HUES48 (cell line): ENCODE measurements around the gene CRYGA.

ENCODE experiments used
- H3K27ac ChIP-seq: one replicate; pipeline ENCODE4 v1.7.0; 2013; ENCODE audit warnings: low read depth, low read length, inconsistent platforms
- H3K27me3 ChIP-seq: 2 replicates; pipeline ENCODE4 v1.6.1; 2013; ENCODE audit warnings: mild to moderate bottlenecking, low read length; ENCODE audit not compliant: control insufficient read depth, insufficient read depth
- H3K36me3 ChIP-seq: 2 replicates; pipeline ENCODE4 v1.6.1; 2013; ENCODE audit warnings: low read length; ENCODE audit not compliant: control insufficient read depth, insufficient read depth
- H3K4me1 ChIP-seq: 2 replicates; pipeline ENCODE4 v1.6.1; 2013; ENCODE audit warnings: mild to moderate bottlenecking, low read length; ENCODE audit not compliant: control insufficient read depth, insufficient read depth
- H3K4me3 ChIP-seq: 2 replicates; pipeline ENCODE4 v1.5.1; 2013; ENCODE audit warnings: mild to moderate bottlenecking, low read depth, low read length
- H3K9ac ChIP-seq: 2 replicates; pipeline ENCODE4 v1.6.1; 2013; ENCODE audit warnings: mild to moderate bottlenecking, low read depth, low read length, moderate library complexity
- H3K9me3 ChIP-seq: 2 replicates; pipeline ENCODE4 v1.6.1; 2013; ENCODE audit warnings: low read length; ENCODE audit not compliant: control insufficient read depth, insufficient read depth

The CRYGA gene

DNA sequence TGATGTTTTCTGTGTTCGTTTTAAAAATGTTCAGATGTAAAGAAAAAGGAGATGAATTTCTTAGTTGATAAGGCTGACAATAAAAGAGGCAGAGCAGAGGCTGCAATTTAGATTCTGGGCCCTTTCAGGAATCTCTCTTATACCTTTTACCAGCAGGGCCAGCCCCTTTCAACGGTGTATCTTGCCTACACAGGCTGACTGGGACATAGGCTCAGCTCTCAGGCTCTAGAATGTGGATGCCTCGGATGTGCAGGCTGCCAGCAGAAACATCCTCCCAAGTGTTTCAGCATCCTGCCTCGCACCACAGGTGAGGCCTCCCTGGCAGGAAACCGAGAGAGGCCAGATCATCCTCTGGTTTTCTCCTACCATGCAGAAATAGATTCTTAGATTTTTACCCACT, 23.1 kb upstream of the CRYGA start:
- no peaks in the 10 kb centered on the region for H3K27me3 ChIP-seq
- no peaks in the 10 kb centered on the region for H3K9me3 ChIP-seq
- no peak overlapping the region for H3K4me3 ChIP-seq
- H3K27ac ChIP-seq = no peak overlapping the region
- H3K4me1 ChIP-seq = peaks cover 47% of the 10 kb centered on the region
- H3K36me3 ChIP-seq = no peaks in the 10 kb centered on the region
- no peak overlapping the region for H3K9ac ChIP-seq

DNA sequence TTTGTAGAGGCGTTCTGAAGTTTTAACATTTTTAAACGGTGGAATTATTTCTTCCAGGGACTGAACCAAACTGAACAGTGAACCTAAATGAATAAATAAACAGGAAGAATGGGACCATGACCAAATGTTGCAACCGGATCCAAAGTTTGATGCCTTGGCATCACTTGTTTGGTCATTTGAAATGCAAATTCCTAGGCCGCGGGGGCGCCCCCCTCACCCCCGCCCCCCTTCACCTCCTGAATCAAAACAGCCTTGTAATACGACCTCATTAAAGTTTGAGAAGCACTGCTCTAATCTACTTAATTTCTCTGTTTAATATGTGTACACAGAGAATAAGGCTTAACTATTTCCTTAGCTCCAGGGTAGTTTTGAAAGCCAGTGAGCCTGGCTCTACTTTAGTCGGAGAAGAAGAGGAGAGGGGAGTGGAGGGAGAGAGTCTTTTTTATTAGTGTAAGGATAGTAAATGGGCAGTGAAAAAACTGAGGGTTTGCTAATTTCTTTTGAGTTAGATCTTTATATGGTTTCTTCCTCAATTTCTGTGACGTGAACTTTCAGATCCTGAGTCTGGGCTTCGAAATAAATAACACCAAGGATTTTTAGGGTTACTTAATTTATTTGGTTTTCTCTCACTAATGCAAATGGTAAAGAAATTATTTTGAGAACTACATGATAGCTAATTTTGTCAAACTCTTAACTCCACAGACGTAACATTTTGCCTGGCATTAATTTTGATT, 20.8 kb upstream of the CRYGA start:
- Histone ChIP-seq H3K9me3 (no peaks in the 10 kb centered on the region), H3K4me1 (peaks cover 41% of the 10 kb centered on the region), H3K9ac (peak overlapping the region; percentile 8; the same call in 1 of the 2 replicates), H3K27ac (no peak overlapping the region), H3K27me3 (no peaks in the 10 kb centered on the region), H3K36me3 (no peaks in the 10 kb centered on the region), H3K4me3 (peak overlapping the region; percentile 61)

GRCh38 chr2:208183526-208183925, 20.1 kb upstream of the CRYGA start:
- no peaks in the 10 kb centered on the region for H3K27me3 ChIP-seq
- no peaks in the 10 kb centered on the region for H3K36me3 ChIP-seq
- no peak overlapping the region for H3K27ac ChIP-seq
- no peaks in the 10 kb centered on the region for H3K9me3 ChIP-seq
- peak overlapping the region; percentile 61 for H3K4me3 ChIP-seq
- peak overlapping the region; percentile 8; the same call in 1 of the 2 replicates for H3K9ac ChIP-seq
- H3K4me1 ChIP-seq = peaks cover 42% of the 10 kb centered on the region

DNA sequence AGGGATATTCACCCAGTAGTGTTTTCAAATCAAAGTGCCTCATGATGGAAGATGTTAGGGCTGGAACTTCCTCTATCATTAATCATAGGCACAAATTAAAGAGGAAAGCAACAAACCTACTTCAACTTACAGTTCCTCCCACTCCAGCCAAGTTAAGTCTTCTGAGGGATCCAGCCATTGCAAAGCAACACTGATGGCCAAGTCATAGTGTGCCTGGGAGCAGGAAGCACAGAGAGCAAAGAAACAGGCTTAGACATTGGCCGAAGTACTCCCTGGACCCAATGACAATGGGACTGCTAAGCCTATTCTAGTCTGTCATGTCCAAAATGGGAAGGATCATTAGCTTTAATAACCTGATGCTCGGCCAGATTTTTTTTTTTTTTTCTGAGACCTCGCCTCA, 19.4 kb upstream of the CRYGA start:
- H3K4me1 ChIP-seq = peaks cover 40% of the 10 kb centered on the region
- no peaks in the 10 kb centered on the region for H3K9me3 ChIP-seq
- H3K27me3 ChIP-seq = no peaks in the 10 kb centered on the region
- H3K36me3 ChIP-seq = no peaks in the 10 kb centered on the region
- no peak overlapping the region for H3K27ac ChIP-seq
- H3K9ac ChIP-seq = no peak overlapping the region
- H3K4me3 ChIP-seq = no peak overlapping the region

DNA sequence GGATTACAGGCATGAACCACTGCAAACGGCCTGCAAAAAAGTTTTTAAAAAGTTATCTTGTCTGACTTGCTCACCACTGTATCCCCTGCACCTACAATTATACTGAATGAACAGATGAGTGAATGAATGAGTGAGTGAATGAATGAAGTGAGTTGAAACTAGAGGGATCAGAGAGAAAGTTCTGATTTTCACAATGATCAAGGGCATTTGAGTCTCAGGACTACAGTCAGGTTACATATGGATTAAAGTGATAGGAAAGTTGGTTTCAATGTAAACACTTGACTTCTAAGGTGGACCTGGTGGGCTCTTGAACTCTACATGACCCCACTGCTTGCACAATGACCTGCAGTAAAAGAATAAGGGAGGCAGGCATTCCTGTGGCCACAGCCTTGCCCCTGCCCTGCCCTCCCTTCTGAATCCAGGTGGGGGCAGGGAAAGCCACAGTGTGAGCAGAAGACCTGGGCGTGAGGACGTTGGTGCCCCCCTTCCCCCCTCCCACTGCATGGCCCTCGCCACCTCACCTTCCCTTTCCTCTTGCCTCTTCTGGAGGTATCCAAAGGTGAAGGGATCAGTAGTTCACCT, 15.7 kb upstream of the CRYGA start:
- no peak overlapping the region for H3K27ac ChIP-seq
- no peaks in the 10 kb centered on the region for H3K27me3 ChIP-seq
- H3K4me3 ChIP-seq = no peak overlapping the region
- H3K9me3 ChIP-seq = no peaks in the 10 kb centered on the region
- no peaks in the 10 kb centered on the region for H3K36me3 ChIP-seq
- no peak overlapping the region for H3K9ac ChIP-seq
- H3K4me1 ChIP-seq = peaks cover 13% of the 10 kb centered on the region

DNA sequence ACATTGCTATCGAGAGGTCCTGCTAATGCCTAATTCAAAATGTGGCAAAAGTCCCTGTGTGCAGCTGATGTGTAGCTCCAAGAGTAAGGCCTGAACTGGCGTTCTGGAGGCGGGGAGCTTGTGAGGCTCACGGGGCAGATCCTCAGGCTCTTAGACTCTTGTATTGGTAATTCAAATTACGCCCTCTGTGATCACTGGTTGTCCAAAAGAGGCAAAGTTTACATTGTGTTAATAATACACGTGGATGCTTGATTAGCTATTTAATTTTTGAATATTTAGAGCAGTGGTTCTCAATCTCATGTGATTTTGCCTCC, 12.4 kb upstream of the CRYGA start:
- Histone ChIP-seq H3K9ac (no peak overlapping the region), H3K27me3 (no peaks in the 10 kb centered on the region), H3K4me3 (no peak overlapping the region), H3K36me3 (no peaks in the 10 kb centered on the region), H3K9me3 (no peaks in the 10 kb centered on the region), H3K27ac (no peak overlapping the region), H3K4me1 (peaks cover 3% of the 10 kb centered on the region; the same call in 1 of the 2 replicates)

- Histone ChIP-seq H3K4me1 (peaks cover 3% of the 10 kb centered on the region; the same call in 1 of the 2 replicates), H3K27me3 (no peaks in the 10 kb centered on the region), H3K4me3 (no peak overlapping the region), H3K27ac (no peak overlapping the region), H3K9ac (no peak overlapping the region), H3K9me3 (no peaks in the 10 kb centered on the region), H3K36me3 (no peaks in the 10 kb centered on the region)
Observed at GRCh38 chr2:208175069-208175839, 11.9 kb upstream of the CRYGA start.

DNA sequence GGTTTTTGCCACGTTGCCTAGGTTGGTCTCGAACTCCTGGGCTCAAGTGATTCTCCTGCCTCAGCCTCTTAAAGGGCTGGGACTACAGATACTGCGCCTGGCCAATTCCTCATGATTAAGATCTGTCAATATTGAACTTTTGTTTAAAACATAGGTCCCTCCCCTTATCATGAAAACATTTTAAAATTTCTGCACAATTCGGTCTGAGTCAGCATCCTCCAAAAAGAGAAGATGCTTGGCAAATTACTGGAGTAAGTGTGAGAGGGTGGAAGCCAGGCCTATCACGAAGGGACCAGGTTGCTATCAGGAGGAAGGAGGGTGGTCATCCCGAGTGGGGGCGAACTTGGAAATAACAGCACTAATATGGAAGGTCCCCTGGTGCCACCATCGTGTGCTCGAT, 10.8 kb upstream of the CRYGA start:
- no peaks in the 10 kb centered on the region for H3K9me3 ChIP-seq
- no peaks in the 10 kb centered on the region for H3K36me3 ChIP-seq
- H3K27me3 ChIP-seq = no peaks in the 10 kb centered on the region
- H3K4me1 ChIP-seq = peaks cover under 1% of the 10 kb centered on the region; the same call in 1 of the 2 replicates
- no peak overlapping the region for H3K27ac ChIP-seq
- no peak overlapping the region for H3K9ac ChIP-seq
- H3K4me3 ChIP-seq = no peak overlapping the region

DNA sequence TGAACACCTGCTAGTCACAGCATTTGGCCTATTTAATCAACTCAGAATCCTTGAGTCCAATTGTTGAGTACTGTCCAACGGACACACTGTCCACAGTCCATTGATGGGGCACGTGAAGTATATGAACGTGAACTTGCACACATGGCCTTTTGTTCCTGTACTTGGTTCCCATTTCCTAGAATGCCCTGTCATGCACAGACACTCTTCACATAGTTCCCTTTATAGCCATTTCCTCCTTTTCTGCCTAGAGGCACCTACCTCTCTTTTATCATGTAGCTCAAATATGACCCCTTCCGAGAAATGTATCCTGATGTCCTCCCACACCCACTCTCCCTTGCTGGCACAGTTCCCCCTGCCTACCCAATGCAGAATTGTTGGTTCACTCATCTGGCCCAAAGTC, 8.7 kb upstream of the CRYGA start:
- Histone ChIP-seq H3K27ac (no peak overlapping the region), H3K4me1 (no peaks in the 10 kb centered on the region), H3K4me3 (no peak overlapping the region), H3K9me3 (no peaks in the 10 kb centered on the region), H3K9ac (no peak overlapping the region), H3K36me3 (no peaks in the 10 kb centered on the region), H3K27me3 (no peaks in the 10 kb centered on the region)

GRCh38 chr2:208164951-208165755, 1.8 kb upstream of the CRYGA start:
- Histone ChIP-seq H3K27me3 (no peaks in the 10 kb centered on the region), H3K4me1 (0 out of 2 replicates have a peak, but pooled peaks cover 5% of the 10 kb centered on the region), H3K9me3 (no peaks in the 10 kb centered on the region), H3K27ac (no peak overlapping the region), H3K4me3 (no peak overlapping the region), H3K9ac (no peak overlapping the region), H3K36me3 (no peaks in the 10 kb centered on the region)
